Osteoblast (primary cell): ENCODE data around the gene CD47. TPM values are rescaled to one million over a fixed set of nuclear protein-coding genes. Genes with fewer than 3 reads are reported as not detected.

ENCODE experiments used
- DNase-seq: peaks from one replicate; pipeline ENCODE4 v3.0.0; 2011; ENCODE audit warnings: low spot score, mixed read lengths; ENCODE audit not compliant: insufficient read length; ENCODE audit errors: missing footprints
- H2AFZ ChIP-seq: 2 replicates; pipeline ENCODE4 v1.6.0; 2011; ENCODE audit warnings: mild to moderate bottlenecking, low read length
- H3K27ac ChIP-seq: 2 replicates; pipeline ENCODE4 v1.5.1; 2011; ENCODE audit warnings: mild to moderate bottlenecking, low read depth, low read length, moderate library complexity
- H3K27me3 ChIP-seq: 2 replicates; pipeline ENCODE4 v1.6.0; 2012; ENCODE audit warnings: mild to moderate bottlenecking, control low read depth, inconsistent platforms, low read length, moderate library complexity; ENCODE audit not compliant: insufficient read depth
- H3K36me3 ChIP-seq: 2 replicates; pipeline ENCODE4 v1.5.1; 2011; ENCODE audit warnings: mild to moderate bottlenecking, low read length, control low read depth, moderate library complexity; ENCODE audit not compliant: insufficient read depth
- H3K4me1 ChIP-seq: 2 replicates; pipeline ENCODE4 v1.5.1; 2011; ENCODE audit warnings: mild to moderate bottlenecking, low read length, control low read depth, moderate library complexity; ENCODE audit not compliant: insufficient read depth
- H3K4me2 ChIP-seq: 2 replicates; pipeline ENCODE4 v1.6.0; 2011; ENCODE audit warnings: mild to moderate bottlenecking, low read length; ENCODE audit not compliant: insufficient read depth
- H3K4me3 ChIP-seq: fragments of 200-600 bp; sonication (generic); 3 replicates; pipeline ENCODE4 v1.5.1; 2012; ENCODE audit warnings: mild to moderate bottlenecking, low read length, inconsistent platforms; ENCODE audit not compliant: insufficient read depth
- H3K79me2 ChIP-seq: 2 replicates; pipeline ENCODE4 v1.6.0; 2012; ENCODE audit warnings: mild to moderate bottlenecking, low read length, control low read depth, inconsistent platforms; ENCODE audit not compliant: insufficient read depth
- H3K9me3 ChIP-seq: 2 replicates; pipeline ENCODE4 v1.5.1; 2011; ENCODE audit warnings: low read depth, low read length, control low read depth
- H4K20me1 ChIP-seq: 2 replicates; pipeline ENCODE4 v1.6.0; 2012; ENCODE audit warnings: mild to moderate bottlenecking, low read length, control low read depth; ENCODE audit not compliant: insufficient read depth
- CTCF ChIP-seq: IDR thresholded peaks from 2 replicates; pipeline ENCODE4 v1.5.1; 2011; ENCODE audit warnings: mild to moderate bottlenecking, low read depth, low read length, moderate library complexity; ENCODE audit errors: extremely low read depth
- total RNA-seq: library from RNA; depleted of rRNA; stranded (reverse); fragments of >200 nt; gene quantifications from 2 replicates; pipeline ENCODE4 v1.2.3, GENCODE V29; 2012

The CD47 gene
- total RNA-seq, 1 donor = 72.7 TPM

- Histone ChIP-seq H3K79me2 (no peaks in the 10 kb centered on the region), H3K4me2 (peak overlapping the region; percentile 7), H3K4me1 (peaks cover 27% of the 10 kb centered on the region), H3K27ac (no peak overlapping the region), H3K4me3 (no peak overlapping the region), H3K9me3 (no peaks in the 10 kb centered on the region), H3K27me3 (no peaks in the 10 kb centered on the region), H4K20me1 (no peaks in the 10 kb centered on the region), H3K36me3 (no peaks in the 10 kb centered on the region), H2AFZ (no peak overlapping the region)
- TF ChIP-seq CTCF = no peak
- DNase-seq = no peak
Measured at GRCh38 chr3:108133858-108134554, 43.2 kb upstream of the CD47 start.

GRCh38 chr3:108133048-108133369 lies 42.2 kb upstream of the CD47 start:
- Histone ChIP-seq H4K20me1 (no peaks in the 10 kb centered on the region), H3K9me3 (no peaks in the 10 kb centered on the region), H3K36me3 (no peaks in the 10 kb centered on the region), H2AFZ (no peak overlapping the region), H3K4me1 (peaks cover 27% of the 10 kb centered on the region), H3K27ac (no peak overlapping the region), H3K4me3 (peak overlapping the region; percentile 30), H3K27me3 (no peaks in the 10 kb centered on the region), H3K4me2 (peak overlapping the region; percentile 52), H3K79me2 (no peaks in the 10 kb centered on the region)
- DNase-seq = no peak
- no peak for TF ChIP-seq CTCF

- H3K4me1 ChIP-seq = peaks cover 27% of the 10 kb centered on the region
- H2AFZ ChIP-seq = no peak overlapping the region
- DNase-seq = no peak
Measured at GRCh38 chr3:108131475-108132134, 40.8 kb upstream of the CD47 start.

More at GRCh38 chr3:108131475-108132134, 40.8 kb upstream of the CD47 start:
- Histone ChIP-seq H3K27me3 (no peaks in the 10 kb centered on the region), H4K20me1 (no peaks in the 10 kb centered on the region), H3K27ac (peak overlapping the region; percentile 57), H3K36me3 (no peaks in the 10 kb centered on the region), H3K4me3 (no peak overlapping the region), H3K9me3 (no peaks in the 10 kb centered on the region), H3K4me2 (peak overlapping the region; percentile 29), H3K79me2 (no peaks in the 10 kb centered on the region)
- no peak for TF ChIP-seq CTCF
